IPS DF 19.7 (cell line): ENCODE measurements around the gene WDR27.
"Not testable (repeated sequence)": the region's sequence is repeated elsewhere in the genome, so short reads cannot be mapped to it uniquely, and the experiment has no call there.

Experiments used
- DNase-seq: peaks from one replicate; pipeline ENCODE4 v3.0.0-alpha.2; 2013; ENCODE audit warnings: low read depth, low spot score

The WDR27 gene

DNA sequence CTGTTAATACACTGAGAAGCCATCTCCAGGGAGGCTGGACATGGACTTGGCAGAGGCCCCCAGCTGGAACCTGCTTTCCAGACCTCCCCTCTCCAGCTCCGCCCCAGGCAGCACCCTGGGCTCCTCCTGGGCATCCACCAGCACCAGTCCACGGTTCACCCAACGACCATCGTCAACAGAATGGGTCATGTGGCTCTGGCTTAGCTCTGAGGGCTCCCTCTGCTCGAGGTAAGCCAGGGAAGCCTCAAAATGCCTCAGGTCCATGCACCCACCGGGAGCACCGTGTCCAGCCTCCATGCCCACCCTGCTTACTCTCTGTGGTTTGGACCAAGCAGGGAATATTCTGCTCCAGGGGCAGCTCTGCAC, 40.5 kb downstream of the WDR27 start:
- no peak for DNase-seq

DNA sequence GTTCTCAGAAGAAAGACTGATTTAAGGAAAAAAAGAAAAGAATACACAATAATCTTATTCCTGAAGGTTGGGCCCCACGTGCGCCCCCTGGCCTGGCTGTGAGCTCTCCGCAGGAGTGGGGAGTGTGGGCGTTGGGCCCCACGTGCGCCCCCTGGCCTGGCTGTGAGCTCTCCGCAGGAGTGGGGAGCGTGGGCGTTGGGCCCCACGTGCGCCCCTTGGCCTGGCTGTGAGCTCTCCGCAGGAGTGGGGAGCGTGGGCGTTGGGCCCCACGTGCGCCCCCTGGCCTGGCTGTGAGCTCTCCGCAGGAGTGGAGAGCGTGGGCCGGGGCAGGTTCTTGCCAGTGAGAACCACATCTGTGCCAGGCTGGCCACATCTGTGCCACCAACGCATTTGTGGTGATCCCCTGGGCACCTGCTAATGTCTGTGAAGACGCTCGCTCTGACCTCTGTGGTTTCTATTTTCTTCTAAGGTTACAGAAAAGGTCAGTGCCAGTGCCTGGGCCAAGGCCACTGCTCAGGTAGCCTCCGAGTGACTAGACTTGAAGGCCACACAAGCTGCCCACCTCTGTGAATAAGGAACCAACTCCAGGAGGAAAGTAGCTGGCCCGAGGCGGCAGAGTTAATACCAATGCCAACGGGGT, 41.0 kb downstream of the WDR27 start:
- no peak for DNase-seq

DNA sequence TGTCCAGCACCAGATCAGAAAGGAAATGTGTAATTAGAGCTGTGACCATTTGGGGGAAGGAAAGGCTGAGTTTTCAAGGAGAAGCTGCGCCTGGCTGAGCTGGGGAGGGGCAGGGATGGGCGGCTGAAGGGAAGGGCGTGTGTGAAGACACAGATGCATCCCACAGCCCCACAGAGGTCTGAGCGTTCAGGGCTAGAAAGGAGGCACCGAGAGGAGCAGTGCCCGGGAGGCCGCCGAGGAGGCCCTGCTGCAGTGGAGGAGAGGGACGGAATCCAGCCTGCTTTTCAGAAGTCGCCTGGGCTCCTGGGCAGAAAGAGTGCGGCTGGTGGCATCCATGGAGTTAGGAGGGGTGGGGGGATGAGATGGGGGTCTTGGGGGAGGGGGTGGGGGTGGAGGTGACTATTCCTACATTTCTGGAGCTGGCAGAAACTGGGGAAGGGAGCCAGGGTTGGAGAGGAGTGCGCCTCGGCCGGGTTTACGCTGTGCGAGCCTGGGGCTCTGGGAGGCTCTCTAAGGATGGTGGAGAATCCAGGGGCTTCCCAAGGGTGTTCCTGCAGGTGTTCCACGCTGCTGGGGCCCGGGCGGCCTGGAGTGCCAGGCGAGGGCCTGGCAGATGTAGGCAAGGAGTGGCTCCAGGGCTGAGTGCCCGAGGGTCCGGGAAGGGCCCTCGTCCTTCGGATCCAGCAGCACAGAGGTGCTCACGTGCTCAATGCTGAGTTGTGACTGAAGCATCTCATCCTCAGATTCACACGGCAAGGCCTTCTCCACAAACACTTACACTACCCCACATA, 41.8 kb downstream of the WDR27 start:
- no peak for DNase-seq

DNA sequence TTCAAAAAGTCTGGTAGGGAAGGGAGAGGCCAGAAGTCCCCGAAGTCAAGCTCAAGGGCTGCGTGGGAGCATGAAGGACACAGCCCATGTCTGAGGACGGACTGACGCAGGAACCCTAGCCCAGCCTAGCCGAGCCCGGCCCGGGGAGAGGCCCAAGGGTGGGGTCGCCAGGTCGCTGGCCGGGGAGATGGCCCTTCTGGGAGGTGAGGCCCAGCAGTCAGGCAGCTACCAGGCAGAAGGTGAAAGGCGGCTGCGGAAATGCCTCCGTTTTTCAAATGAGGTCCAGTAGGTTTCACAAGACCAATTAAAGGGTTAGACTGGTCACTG, 44.6 kb downstream of the WDR27 start:
- DNase-seq: no peak

DNA sequence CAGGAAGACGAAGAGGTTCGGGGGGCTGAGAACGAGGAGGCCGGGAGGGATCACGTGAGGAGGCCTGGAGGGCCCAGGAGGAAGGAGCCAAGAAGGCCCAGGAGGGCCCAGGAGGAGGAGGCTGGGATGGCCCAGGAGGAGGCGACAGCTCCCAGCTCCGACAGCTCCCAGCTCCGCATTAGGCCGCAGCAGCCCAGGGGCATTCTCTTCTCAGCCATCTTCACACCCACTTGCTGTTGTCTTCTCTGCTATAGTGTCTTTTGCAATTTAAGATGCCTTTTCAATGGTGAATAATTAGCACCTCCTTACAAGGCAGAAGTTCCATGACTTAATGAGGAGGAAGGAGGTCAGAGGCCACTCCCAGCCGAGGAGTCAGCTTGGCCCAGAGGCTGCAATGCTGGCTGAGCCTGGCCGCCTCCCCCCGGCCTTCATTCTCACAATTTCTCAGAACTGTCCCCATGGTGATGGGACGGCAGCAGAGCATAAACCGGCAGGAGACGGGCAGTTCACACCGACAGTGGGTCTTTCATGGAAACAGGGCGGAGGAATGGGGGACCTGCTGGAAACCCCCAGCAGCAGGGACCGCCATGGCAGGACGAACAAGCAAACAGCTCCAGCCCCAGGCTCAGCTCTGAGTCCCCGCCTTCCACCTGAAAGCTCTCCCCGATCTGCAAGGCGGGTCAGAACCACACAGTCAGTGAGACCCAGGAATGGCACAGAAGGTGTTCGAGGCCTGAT, 45.1 kb downstream of the WDR27 start:
- no peak for DNase-seq

DNA sequence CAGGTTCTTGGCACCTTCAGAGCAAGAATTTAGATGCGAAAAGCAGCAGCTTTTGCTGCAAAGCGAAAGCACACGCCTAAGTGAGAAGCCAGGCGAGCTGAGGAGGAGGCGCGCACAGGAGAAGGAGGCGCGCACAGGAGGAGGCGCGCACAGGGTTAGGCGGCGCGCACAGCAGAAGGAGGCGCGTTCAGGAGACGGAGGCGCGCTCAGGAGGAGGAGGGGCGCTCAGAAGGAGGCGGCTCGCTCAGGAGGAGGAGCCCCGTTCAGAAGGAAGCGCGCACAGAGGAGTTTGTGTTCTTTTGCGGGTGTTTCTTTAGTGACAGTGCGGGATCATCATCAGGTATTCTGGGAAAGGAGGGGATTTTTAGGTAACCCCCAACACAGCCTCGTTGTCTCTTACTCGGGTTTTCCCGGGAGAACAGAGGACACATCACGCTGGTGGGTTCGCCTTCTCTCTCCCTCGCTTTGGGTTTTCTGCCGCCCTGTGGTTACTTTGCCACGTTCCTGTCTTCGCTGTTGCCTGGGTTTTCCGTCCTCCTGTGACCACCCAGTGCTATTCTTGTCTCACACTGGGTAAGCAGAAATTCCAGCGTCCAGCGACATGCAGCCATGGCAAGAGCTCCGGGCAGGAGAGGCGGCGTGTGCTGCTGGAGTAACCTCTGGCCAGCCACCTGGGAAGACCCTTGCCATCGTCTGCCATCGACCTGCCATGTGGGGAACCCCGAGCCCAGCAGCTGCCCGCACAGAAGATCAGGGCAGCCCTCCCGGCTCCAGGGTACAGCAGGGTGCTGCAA, 47.0 kb downstream of the WDR27 start:
- no peak for DNase-seq

DNA sequence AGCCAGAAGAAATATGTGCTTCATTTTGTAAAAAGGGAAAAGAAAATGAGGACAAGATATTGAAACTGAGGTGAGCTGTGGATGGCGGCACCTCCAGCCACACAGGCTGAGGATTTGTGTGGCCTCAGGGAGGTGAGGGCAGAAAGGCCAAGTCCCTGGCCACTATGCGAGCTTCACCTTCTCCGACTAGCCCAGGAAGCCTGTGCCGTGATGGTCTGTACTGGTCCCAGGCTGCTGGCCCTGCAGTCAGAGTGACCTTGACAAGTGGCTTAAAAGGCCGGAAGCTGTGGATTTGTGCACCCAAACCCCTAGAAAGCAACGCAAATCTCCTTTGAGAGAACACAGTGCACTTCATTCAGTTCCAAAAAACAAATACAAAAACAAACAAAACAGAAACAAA, 48.1 kb downstream of the WDR27 start:
- DNase-seq: no peak

DNA sequence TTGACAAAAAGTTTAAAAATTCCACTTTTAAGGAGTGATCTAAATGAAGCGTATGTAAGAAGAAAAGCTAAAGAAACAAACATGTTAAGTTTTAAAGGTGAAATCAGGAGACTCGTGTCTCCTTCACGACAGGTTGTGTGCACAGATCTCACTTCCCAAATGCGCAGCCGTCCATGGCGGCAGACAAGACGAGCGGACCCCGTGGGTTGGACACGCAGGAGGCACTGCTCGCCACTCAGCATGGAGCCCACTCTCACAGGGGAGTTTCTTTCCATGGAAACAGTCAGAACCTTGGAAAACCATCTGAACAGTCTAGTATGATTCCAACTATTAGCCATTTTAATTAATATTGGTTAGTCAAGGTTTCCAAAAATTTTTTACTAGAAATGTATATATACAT, 48.9 kb downstream of the WDR27 start:
- DNase-seq: no peak

DNA sequence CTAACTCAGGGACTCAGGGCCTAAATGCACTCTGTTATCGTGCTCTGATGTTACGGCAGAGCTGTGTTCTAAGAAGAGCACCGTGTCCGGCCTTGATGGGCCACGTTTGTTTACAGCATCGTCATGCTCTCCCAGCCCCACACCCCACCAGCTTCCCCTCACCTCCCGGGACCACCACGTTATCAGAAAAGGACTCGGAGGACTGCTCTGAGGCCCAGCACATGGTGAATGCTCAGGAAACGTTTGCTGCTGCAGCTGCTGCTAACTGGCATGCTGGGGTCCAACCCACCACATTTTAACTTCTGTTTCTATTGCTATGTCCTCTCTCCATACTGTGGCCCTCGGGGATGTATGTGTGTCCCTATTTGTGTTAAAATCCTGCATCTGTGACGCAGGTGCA, 50.3 kb downstream of the WDR27 start:
- no peak for DNase-seq

DNA sequence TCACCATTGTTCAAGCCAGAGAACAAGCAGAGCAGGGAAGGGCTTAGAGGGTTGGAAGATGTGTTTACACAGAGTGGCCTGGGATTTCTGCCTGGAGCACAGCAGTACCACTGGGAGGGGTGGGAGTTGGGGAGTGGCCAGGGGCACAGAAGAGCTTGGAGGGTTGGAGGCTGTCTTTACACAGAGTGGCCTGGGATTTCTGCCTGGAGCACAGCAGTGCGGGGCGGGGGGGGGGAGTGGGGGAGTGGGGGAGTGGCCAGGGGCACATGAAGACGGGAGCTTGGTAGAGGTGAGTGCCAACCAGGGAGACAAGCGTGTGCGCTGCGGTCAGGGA, 50.9 kb downstream of the WDR27 start:
- DNase-seq: no peak

DNA sequence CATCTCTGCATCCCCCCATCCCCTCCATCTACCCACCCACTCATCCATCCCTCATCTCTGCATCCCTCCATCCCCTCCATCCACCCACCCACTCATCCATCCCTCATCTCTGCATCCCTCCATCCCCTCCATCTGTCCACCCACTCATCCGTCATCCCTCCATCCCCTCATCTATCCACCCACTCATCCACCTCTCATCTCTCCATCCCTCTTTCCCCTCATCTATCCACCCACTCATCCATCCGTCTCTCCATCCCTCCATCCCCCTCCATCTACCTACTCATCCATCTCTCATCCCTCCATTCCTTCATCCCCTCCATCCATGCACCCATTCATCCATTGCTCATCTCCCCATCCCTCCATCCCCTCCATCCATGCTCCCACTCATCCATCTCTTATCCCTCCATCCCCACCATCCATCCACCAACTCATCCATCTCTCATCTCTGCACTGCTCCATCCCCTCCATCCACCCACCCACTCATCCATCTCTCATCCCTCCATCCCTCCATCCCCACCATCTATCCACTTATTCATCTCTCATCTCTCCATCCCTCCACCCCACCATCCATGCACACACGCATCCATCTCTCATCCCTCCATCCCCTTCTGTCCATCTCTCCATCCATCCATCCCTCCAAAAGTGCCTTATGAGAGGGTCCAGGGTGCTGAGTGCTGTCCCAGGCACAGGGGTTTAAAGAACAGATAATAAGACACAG, 51.4 kb downstream of the WDR27 start:
- DNase-seq: no peak

DNA sequence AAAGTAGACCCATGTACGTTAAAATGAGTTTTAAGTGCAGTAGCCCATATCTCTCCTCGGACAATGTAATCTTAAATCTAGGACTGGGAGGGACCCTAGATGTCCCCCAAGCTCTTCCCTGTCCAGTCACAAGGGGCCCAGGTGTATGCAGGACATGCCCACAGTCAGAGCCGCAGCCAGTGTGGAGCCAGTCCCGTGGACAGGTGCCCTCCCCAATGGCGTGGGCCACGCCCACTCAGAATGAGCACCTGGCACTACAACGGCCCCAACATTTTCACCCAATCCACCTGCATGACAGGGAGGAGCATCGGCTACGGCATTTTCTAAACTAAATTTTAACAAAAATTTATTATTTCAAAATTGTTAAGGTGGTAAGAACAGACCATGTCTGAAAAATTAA, 53.2 kb downstream of the WDR27 start:
- no peak for DNase-seq

DNA sequence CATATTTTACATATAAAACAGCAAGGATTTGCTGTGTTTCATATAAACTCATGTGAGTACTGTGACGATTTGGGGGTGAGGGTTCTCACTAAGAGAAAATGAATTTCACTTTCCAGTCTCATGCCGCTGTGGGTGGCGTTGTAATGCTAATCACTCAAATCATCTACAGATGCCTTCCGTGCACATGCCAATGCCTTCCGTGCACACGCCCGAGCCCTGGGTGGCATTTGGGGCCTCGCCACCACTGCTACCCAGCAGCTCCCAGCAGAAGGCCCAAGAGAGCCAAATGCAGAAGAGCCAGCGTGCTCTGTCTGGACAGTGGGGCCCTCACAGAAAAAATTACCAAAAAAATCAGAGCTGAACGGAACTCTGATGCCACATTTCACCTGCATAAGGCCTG, 53.7 kb downstream of the WDR27 start:
- DNase-seq: no peak

DNA sequence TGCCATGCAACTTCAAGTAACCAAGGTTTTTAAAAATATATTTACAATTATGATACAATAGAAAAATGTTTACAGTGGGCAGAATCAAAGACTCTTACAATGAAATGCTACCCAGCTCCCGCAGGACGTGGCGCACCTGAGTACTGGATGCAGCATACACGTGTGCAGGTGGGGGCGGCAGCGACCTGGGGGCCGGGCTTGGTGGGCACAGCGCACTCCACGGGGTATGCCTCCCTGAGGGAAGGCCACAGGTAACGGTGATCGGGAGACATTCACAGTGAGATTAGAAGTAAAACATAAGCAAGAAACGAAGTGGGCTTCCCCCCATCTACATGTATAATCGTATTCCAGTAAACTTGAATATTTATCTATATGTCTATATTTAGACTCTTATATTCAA, 54.2 kb downstream of the WDR27 start:
- no peak for DNase-seq

DNA sequence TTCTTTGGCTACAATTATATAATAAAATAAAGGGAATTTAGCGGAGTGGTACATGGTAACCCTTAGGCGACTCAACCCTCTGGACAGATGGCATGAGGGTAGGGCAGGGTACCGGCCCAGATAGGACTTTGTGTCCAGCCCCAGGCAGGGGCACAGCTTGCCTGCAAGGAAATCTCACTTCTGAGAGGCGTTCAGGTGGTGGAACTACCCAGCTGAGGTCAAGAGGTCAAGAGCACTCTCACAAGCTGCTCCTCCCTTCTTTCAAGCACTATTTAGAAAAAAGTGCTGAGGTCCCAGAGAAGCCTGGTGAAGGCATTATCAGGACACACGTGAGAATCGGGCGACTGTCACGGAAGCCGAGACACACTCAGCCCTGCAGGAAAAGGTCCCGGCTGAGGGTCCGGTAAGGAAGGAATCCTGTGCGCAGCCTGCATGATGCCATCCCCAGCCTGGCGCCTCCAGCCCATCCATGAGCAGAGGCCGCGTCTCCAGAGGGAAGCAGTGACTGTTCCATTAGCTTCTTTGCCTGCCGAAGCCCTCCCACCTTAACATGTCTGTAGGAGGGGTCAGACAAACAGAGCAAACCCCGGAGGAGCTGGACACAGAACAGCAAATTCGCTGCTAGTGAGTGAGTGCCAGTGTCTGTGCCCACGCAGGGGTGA, 54.8 kb downstream of the WDR27 start:
- no peak for DNase-seq

DNA sequence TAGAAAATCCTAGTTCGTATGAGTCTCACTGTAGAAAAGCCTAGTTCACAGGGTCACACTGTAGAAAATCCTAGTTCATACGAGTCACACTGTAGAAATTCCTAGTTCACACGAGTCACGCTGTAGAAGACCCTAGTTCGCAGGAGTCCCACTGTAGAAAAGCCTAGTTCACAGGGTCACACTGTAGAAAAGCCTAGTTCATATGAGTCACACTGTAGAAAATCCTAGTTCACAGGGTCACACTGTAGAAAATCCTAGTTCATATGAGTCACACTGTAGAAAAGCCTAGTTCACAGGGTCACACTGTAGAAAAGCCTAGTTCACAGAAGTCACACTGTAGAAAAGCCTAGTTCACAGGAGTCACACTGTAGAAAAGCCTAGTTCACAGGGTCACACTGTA, 56.4 kb downstream of the WDR27 start:
- DNase-seq: not testable (repeated sequence)

DNA sequence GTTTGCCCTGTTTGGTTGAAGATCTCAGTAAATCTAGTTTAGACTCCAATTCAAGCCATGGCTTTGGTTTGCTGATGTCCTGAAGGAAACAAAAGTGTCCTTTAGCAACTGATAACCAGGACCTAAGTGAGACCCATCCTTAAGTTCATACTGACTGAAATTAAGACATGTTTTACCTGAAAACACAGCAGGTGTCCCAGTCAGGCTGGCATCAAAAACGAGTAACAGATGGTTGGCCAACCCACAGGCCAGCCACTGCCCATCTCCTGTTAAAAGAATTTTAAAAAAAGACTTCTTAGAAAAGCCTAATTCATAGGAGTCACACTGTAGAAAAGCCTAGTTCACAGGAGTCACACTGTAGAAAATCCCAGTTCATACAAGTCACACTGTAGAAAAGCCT, 58.3 kb downstream of the WDR27 start:
- no peak for DNase-seq

DNA sequence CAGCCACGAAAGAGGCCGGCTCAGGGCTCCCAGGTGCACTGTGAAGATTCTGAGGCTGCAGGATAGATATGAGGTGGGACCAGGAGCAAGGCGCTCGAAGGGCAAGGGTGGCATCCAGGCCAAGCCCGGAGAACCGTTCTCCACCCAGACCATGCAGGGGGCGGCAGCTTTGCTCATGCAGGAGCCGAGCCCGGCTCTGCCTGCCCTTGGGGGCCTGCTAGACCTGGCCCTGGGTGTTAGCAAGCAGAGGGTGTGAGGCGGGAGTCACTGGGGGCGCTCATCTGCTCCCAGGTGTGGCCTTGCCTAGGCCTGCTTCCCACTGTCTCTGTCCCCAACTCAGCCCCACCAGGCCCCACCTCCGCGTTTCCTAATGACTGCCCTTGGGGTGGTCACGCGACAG, 59.4 kb downstream of the WDR27 start:
- no peak for DNase-seq

DNA sequence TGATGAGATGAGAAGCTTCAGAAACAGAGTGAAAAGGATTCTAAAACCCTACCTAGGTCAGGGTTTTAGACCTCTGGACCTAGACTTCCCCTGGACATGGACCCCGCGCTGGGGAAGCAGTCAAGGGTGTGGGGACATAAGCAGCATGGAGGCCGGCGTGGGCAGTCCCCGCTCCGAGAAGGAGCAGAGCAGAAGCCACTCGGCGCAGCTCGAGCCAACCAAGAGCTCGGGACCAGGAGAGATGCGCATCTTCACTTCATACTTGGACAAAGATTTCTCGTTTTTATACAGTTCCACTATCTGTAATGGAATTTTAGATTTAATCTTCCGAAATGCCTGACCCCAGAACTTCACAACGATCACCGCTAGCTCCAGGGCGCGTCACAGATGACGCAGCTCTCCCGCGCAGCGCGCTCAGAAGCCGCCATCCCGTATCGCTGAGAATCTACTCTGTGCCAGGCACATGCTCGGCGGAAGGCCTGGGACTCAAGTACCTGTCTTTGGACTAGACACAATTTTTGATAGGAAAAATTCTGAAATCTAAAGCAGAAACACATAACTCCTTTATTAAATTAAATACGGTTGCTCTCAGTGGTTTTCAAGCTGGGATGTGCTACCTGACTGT, 60.3 kb downstream of the WDR27 start:
- no peak for DNase-seq

DNA sequence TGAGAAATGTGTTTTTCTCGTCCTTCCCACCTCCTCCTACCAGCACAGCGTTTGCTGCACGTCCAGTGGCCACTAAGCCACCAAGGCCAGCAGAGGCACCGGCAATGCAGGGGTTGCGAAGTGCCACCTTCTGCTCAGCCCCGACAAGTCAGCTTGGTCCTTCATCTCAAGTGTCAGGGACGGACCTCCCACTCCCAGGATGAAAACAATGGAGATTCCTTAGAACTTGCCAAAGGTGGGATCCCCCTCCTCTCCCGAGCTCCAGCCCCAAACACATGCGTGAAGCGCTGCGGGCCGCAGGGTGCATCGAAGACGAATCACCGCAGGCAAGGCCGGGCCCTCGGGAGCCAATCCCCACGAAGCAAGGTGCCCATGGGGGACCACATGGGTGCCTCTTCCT, 60.8 kb downstream of the WDR27 start:
- no peak for DNase-seq

DNA sequence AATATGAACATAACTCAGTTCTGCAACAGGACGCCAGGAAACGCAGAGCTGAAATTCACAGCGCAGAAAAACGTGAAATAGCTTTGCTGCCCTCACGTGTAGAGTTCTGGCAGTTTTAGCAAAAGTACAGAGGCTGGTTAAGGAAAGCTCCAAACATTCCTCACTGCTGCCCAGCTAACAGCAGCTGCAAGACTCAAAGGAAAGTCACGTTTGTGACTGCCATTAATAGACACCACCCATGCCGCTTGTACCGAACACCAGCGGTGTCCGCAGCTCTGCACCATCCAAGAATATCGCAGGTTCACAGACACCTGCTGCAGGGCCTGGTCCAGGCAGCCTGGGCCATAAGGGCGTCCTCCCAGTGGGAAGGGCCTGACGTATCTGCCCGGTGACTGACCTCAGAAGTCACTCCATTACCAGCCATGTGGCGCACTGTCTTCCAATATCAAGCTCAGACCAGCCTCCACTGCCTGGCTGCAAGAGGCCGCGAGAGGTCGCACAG, 61.4 kb downstream of the WDR27 start:
- no peak for DNase-seq
